ENCODE results near the gene CCR8.
"Not testable (repeated sequence)": the region's sequence is repeated elsewhere in the genome, so short reads cannot be mapped to it uniquely, and the experiment has no call there.

The CCR8 gene

GRCh38 chr3:39317571-39318169, 11.8 kb upstream of the CCR8 start:
- no peaks in the 10 kb centered on the region for H3K79me2 ChIP-seq
- TF ChIP-seq, protein P1, sequence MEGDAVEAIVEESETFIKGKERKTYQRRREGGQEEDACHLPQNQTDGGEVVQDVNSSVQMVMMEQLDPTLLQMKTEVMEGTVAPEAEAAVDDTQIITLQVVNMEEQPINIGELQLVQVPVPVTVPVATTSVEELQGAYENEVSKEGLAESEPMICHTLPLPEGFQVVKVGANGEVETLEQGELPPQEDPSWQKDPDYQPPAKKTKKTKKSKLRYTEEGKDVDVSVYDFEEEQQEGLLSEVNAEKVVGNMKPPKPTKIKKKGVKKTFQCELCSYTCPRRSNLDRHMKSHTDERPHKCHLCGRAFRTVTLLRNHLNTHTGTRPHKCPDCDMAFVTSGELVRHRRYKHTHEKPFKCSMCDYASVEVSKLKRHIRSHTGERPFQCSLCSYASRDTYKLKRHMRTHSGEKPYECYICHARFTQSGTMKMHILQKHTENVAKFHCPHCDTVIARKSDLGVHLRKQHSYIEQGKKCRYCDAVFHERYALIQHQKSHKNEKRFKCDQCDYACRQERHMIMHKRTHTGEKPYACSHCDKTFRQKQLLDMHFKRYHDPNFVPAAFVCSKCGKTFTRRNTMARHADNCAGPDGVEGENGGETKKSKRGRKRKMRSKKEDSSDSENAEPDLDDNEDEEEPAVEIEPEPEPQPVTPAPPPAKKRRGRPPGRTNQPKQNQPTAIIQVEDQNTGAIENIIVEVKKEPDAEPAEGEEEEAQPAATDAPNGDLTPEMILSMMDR (IDR thresholded peaks at IDR 0.05): no peak
- no peak overlapping the region for H3K4me3 ChIP-seq (ENCODE audit: low read depth, low read length)
- H3K36me3 ChIP-seq (ENCODE audit: control insufficient read depth, insufficient read depth, low read length): no peaks in the 10 kb centered on the region
- H3K9ac ChIP-seq: no peak overlapping the region
- H3K4me2 ChIP-seq (ENCODE audit: low read length): no peak overlapping the region
- no peak overlapping the region for H2AFZ ChIP-seq
- no peaks in the 10 kb centered on the region for H3K4me1 ChIP-seq
- no peaks in the 10 kb centered on the region for H3K9me3 ChIP-seq (ENCODE audit: control insufficient read depth, low read length)
- H3K27me3 ChIP-seq (ENCODE audit: control insufficient read depth, insufficient read depth, low read length): no peaks in the 10 kb centered on the region
- no peak overlapping the region for H3K27ac ChIP-seq

DNA sequence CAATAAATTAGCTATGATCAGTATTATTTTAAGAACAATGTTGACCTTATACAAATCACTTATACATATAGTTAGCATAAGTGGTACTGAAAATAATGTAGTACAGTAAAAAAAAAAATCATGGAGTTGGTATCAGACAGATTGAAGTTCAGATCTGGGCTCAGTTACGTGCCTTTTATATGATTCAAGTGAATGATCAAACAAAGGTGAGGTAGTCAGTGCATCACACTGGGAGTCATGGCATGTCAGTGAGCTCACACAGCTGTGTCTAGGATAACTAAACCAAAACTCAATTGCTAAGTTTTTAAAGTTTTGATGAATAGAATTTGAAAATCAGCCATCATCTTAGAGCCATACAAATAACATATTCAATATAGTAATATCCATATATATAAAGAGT, 11.2 kb upstream of the CCR8 start:
- Histone ChIP-seq H2AFZ (no peak overlapping the region), H3K9ac (no peak overlapping the region), H3K4me2 (ENCODE audit: low read length) (no peak overlapping the region), H3K27ac (no peak overlapping the region), H3K4me3 (ENCODE audit: low read depth, low read length) (no peak overlapping the region), H3K9me3 (ENCODE audit: control insufficient read depth, low read length) (no peaks in the 10 kb centered on the region), H3K79me2 (no peaks in the 10 kb centered on the region), H3K4me1 (no peaks in the 10 kb centered on the region), H3K27me3 (ENCODE audit: control insufficient read depth, insufficient read depth, low read length) (no peaks in the 10 kb centered on the region), H3K36me3 (ENCODE audit: control insufficient read depth, insufficient read depth, low read length) (no peaks in the 10 kb centered on the region)
- TF ChIP-seq, protein P1 (IDR thresholded peaks at IDR 0.05): no peak

DNA sequence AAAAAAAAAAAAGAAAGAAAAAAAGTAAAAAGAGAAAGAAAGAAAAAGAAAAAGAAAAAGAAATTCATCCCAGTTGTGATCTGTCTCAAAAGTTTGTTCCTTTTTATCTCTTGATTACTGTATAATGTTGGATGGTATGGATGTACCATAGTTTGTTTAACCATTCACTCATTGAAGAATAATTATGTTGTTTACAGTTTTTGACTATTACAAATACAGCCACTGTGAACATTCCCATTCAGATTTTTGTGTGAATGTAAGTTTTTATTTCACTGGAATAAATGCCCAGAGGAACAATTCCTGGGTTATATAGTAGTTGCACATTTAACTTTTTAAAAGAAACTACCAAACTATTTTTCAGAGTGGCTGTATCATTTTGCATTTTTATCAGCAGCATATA, 10.3 kb upstream of the CCR8 start:
- no peaks in the 10 kb centered on the region for H3K4me1 ChIP-seq
- TF ChIP-seq, protein P1 (IDR thresholded peaks at IDR 0.05): no peak
- H2AFZ ChIP-seq: no peak overlapping the region
- no peak overlapping the region for H3K27ac ChIP-seq
- H3K27me3 ChIP-seq (ENCODE audit: control insufficient read depth, insufficient read depth, low read length): no peaks in the 10 kb centered on the region
- H3K9ac ChIP-seq: no peak overlapping the region
- no peaks in the 10 kb centered on the region for H3K9me3 ChIP-seq (ENCODE audit: control insufficient read depth, low read length)
- no peak overlapping the region for H3K4me3 ChIP-seq (ENCODE audit: low read depth, low read length)
- no peaks in the 10 kb centered on the region for H3K36me3 ChIP-seq (ENCODE audit: control insufficient read depth, insufficient read depth, low read length)
- H3K79me2 ChIP-seq: no peaks in the 10 kb centered on the region
- no peak overlapping the region for H3K4me2 ChIP-seq (ENCODE audit: low read length)

GRCh38 chr3:39321574-39321983, 7.9 kb upstream of the CCR8 start:
- not testable (repeated sequence) for H3K4me3 ChIP-seq (ENCODE audit: low read depth, low read length); H3K4me2 ChIP-seq (ENCODE audit: low read length); H3K36me3 ChIP-seq (ENCODE audit: control insufficient read depth, insufficient read depth, low read length); H3K27me3 ChIP-seq (ENCODE audit: control insufficient read depth, insufficient read depth, low read length); H3K9ac ChIP-seq; H3K27ac ChIP-seq; H3K79me2 ChIP-seq; H2AFZ ChIP-seq; H3K9me3 ChIP-seq (ENCODE audit: control insufficient read depth, low read length); H3K4me1 ChIP-seq

- H3K36me3 ChIP-seq (ENCODE audit: control insufficient read depth, insufficient read depth, low read length); H3K4me2 ChIP-seq (ENCODE audit: low read length); H2AFZ ChIP-seq; H3K4me1 ChIP-seq; H3K27ac ChIP-seq; H3K9ac ChIP-seq; H3K9me3 ChIP-seq (ENCODE audit: control insufficient read depth, low read length); H3K27me3 ChIP-seq (ENCODE audit: control insufficient read depth, insufficient read depth, low read length); H3K4me3 ChIP-seq (ENCODE audit: low read depth, low read length); H3K79me2 ChIP-seq: not testable (repeated sequence)
These were observed 7.2 kb upstream of the CCR8 start for GRCh38 chr3:39322209-39322715.

- Histone ChIP-seq H3K79me2 (no peaks in the 10 kb centered on the region), H3K4me1 (no peaks in the 10 kb centered on the region), H2AFZ (no peak overlapping the region), H3K4me3 (ENCODE audit: low read depth, low read length) (no peak overlapping the region), H3K27me3 (ENCODE audit: control insufficient read depth, insufficient read depth, low read length) (no peaks in the 10 kb centered on the region), H3K9ac (no peak overlapping the region), H3K27ac (no peak overlapping the region), H3K4me2 (ENCODE audit: low read length) (no peak overlapping the region), H3K9me3 (ENCODE audit: control insufficient read depth, low read length) (no peaks in the 10 kb centered on the region), H3K36me3 (ENCODE audit: control insufficient read depth, insufficient read depth, low read length) (no peaks in the 10 kb centered on the region)
- TF ChIP-seq, protein P1 (IDR thresholded peaks at IDR 0.05): no peak
These were observed 6.6 kb upstream of the CCR8 start for GRCh38 chr3:39322936-39323335.

Data from parathyroid adenoma (tissue), 2 donors.